SK-N-SH (cell line): ENCODE results near the gene CCDC188.

Experiments
- CTCF ChIP-seq: fragments of 200-600 bp; sonication (generic); IDR thresholded peaks from 2 replicates; pipeline ENCODE4 v1.6.1; 2017; ENCODE audit warnings: antibody characterized with exemption, mild to moderate bottlenecking, moderate library complexity
- ELF1 ChIP-seq: IDR thresholded peaks from 2 replicates; pipeline ENCODE4 v1.4.0; 2012
- EP300 ChIP-seq, 2 experiments: IDR thresholded peaks; 2 replicates each; pipeline versions ENCODE4 v1.4.0 to v1.6.1; 2012; ENCODE audit warnings: borderline replicate concordance in 1 of 2, low read depth in 1 of 2, low read length in 1 of 2
- JUND ChIP-seq: IDR thresholded peaks from 2 replicates; pipeline ENCODE4 v1.4.0; 2012
- MXI1 ChIP-seq: IDR thresholded peaks from 2 replicates; pipeline ENCODE4 v1.6.1; 2012; ENCODE audit warnings: mild to moderate bottlenecking, low read depth, low read length, improper control_type of control experiment
- POLR2AphosphoS5 ChIP-seq: IDR thresholded peaks from 2 replicates; pipeline ENCODE4 v1.6.1; 2012; ENCODE audit warnings: low read depth, low read length
- RCOR1 ChIP-seq: fragments of 150-350 bp; IDR thresholded peaks from 2 replicates; pipeline ENCODE4 v1.6.1; 2017; ENCODE audit warnings: antibody characterized with exemption, low read length
- SIN3A ChIP-seq: IDR thresholded peaks from 2 replicates; pipeline ENCODE4 v1.6.1; 2012; ENCODE audit warnings: low read depth, mild to moderate bottlenecking, low read length, moderate library complexity, borderline replicate concordance
- SMC3 ChIP-seq: IDR thresholded peaks from 2 replicates; pipeline ENCODE4 v1.6.1; 2012; ENCODE audit warnings: low read depth, low read length, improper control_type of control experiment
- TEAD4 ChIP-seq: IDR thresholded peaks from 2 replicates; pipeline ENCODE4 v1.4.0; 2012; ENCODE audit warnings: mild to moderate bottlenecking, borderline replicate concordance; ENCODE audit not compliant: insufficient read depth
- YY1 ChIP-seq: IDR thresholded peaks from 2 replicates; pipeline ENCODE4 v1.4.0; 2012; ENCODE audit warnings: low read depth, mild to moderate bottlenecking

- TF ChIP-seq ELF1, result no peak
- no peak for TF ChIP-seq MXI1
- TF ChIP-seq POLR2AphosphoS5, result no peak
- TF ChIP-seq YY1, result no peak
- no peak for TF ChIP-seq CTCF
- no peak for TF ChIP-seq TEAD4
- no peak for TF ChIP-seq SIN3A
- TF ChIP-seq SMC3, result no peak
- no peak for TF ChIP-seq EP300 (IDR thresholded peaks at IDR 0.05; ENCODE audit: borderline replicate concordance in 1 of 2, low read depth in 1 of 2, low read length in 1 of 2)
- TF ChIP-seq JUND, result no peak
- no peak for TF ChIP-seq RCOR1
Measured at GRCh38 chr22:20178075-20178914, 27.4 kb upstream of the CCDC188 start.
